Vagina (tissue), 2 donors: ENCODE results near the gene C10orf95.

Experiments used
- POLR2A ChIP-seq, 2 donors: fragments of 450-650 bp; IDR thresholded peaks; one replicate each; pipeline ENCODE4 v1.6.1; 2017; ENCODE audit warnings: antibody characterized with exemption in 2 of 2, mild to moderate bottlenecking in 2 of 2, moderate library complexity in 2 of 2
- POLR2AphosphoS5 ChIP-seq, 2 donors: sonication (generic); formaldehyde crosslinking; IDR thresholded peaks; one replicate each; pipeline ENCODE4 v1.9.0; 2017; ENCODE audit warnings: antibody characterized with exemption in 2 of 2, mild to moderate bottlenecking in 2 of 2, low read depth in 1 of 2; ENCODE audit not compliant: insufficient read depth in 1 of 2
- TF ChIP-seq, protein P1 (sequence below), 3 experiments: fragments of 450-650 bp in 2 of 3; fragments of 200-600 bp in 1 of 3; sonication (generic) in 1 of 3; IDR thresholded peaks; one replicate each; pipeline ENCODE4 v1.5.1; 2017 to 2019; ENCODE audit warnings: antibody characterized with exemption in 3 of 3, mild to moderate bottlenecking in 2 of 3, moderate library complexity in 2 of 3

DNA sequence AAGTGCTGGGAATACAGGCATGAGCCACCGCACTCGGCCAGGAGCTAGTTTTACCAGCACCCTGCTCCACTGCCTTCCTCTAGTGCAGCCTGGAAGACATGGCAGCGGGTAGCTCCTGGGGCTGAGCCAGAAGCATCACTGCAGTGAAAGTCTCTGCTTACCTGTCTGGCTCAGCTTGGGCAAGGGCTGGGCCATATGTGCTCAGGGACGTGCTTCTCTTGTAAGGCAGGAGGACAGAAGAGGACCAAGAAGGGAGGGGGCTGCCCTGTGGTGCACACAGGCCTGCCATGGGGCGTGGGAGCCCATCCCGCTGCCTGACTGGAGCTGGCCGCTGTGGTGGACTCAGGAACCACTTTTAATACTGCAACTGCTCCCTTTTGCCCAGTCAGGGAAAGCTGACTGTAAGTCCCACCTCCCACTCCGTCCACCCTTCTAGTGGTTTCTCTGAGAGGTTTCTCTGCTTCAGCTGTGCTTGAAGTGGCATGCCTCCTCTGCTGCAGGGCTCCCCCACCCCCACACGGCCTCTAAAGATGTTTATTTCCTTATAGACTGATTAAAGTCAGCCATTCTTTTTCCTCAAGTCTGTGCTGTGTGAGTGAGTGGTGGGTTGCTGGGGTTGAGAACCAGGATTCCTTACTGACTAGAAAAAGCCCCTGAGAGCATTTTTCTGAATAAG, 25.3 kb upstream of the C10orf95 start:
- TF ChIP-seq POLR2AphosphoS5 (IDR thresholded peaks at IDR 0.05; ENCODE audit: insufficient read depth in 1 of 2, low read depth in 1 of 2) (no peak), POLR2A (IDR thresholded peaks at IDR 0.05) (no peak)
- TF ChIP-seq, protein P1, sequence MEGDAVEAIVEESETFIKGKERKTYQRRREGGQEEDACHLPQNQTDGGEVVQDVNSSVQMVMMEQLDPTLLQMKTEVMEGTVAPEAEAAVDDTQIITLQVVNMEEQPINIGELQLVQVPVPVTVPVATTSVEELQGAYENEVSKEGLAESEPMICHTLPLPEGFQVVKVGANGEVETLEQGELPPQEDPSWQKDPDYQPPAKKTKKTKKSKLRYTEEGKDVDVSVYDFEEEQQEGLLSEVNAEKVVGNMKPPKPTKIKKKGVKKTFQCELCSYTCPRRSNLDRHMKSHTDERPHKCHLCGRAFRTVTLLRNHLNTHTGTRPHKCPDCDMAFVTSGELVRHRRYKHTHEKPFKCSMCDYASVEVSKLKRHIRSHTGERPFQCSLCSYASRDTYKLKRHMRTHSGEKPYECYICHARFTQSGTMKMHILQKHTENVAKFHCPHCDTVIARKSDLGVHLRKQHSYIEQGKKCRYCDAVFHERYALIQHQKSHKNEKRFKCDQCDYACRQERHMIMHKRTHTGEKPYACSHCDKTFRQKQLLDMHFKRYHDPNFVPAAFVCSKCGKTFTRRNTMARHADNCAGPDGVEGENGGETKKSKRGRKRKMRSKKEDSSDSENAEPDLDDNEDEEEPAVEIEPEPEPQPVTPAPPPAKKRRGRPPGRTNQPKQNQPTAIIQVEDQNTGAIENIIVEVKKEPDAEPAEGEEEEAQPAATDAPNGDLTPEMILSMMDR (IDR thresholded peaks at IDR 0.05): no peak
